ENCODE results near the gene HAVCR2.
A peak's percentile ranks its signal among the peaks of the same experiment; 100 is the strongest.
"Not testable (repeated sequence)": the region's sequence is repeated elsewhere in the genome, so short reads cannot be mapped to it uniquely, and the experiment has no call there.

Gene HAVCR2

DNA sequence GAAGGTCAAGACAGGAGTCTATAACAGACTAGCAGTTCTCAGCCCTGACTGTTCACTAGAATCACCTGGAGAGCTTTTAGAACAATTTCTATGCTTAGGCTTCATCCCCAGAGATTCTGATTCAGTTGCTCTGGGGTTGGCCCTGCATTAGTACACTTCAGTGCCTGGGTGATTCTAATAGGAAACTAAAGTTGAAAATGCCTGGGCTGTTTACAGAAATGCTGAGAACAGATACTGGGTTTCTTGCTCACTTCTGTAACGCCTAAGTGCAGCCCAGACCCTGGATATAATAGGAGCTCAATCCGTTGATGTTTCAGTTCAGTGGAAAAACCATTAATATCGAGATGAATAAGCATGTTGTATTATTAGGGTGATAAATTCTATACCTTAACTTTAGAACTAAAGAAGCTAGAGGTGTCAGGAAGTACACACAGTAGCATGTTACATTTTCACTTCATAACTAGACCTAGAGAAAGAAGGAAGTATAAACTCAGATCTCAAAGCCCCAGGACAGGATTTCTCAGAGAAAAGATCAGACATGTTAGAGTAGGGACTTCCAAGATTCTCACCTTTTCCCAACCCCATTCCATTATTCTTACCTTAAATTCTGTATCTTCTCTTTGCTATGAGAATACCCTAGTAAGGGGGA, 20.4 kb downstream of the HAVCR2 start:
- no peak for DNase-seq (ENCODE audit: low spot score)

DNA sequence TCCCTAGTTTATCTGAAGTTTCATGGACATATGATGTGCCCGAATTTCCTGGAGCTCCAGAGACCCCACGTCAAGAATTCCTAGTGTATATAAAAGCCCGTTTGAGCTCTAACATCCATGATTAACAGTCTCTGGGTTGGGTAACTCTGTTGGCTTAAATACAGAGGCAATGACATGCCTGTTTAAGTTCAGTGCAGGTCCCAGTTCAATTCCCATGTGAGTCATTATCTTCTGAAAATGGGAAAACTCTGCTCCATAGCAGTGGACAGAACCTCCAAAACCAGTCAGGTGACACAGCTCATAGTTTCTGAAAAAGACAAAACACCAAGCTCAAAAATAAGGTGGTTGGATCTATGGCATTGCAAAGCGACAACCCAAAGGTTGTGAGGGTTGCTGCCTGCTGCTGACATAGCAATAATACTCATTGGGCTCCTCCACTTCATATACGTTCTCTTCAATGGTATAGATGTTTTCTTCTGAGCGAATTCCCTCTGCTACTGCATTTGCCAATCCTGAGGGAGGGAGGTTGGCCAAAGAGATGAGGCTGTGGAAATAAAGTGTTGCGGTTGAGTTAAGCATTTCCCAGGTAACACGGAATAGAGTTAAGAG, 22.0 kb downstream of the HAVCR2 start:
- DNase-seq (ENCODE audit: low spot score) = no peak

DNA sequence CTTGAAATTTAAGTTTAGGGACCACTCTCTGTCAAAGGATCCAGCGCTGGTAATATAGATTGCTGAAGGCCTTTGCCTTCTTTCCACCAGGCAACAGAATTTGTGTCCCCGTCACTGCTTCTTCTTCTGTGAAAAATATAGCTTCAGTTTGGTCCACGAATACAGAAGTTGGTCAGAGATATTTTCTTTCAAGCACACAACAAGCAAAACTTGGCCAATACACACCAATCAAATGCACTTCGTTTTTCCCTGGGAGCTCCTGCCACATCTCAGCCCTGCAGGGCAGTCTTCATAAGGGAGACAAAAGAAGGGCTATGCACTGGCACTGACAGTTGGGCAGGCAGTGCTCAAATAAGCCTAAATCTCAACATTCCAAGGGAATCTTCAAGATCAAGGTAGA, 22.9 kb downstream of the HAVCR2 start:
- DNase-seq (ENCODE audit: low spot score) = no peak

DNA sequence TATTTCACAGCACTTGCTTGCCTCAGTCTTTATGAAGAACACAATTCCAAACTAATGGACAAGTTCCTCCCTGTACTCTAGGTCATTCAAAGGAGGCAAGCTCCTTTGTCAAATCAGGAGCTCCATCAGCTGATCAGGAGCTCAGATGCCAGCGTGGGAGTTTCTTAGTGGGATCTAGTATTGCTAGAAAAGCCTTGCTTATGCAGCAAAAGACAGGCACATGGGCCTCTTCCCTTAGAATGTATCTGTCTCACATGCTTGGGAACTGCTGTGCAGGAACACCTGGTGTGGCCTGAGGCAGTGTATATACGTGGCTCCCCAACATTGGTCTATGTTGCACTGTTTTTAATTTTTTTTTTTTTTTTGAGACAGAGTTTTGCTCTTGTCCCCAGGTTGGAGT, 28.6 kb downstream of the HAVCR2 start:
- no peak for DNase-seq (ENCODE audit: low spot score)

DNA sequence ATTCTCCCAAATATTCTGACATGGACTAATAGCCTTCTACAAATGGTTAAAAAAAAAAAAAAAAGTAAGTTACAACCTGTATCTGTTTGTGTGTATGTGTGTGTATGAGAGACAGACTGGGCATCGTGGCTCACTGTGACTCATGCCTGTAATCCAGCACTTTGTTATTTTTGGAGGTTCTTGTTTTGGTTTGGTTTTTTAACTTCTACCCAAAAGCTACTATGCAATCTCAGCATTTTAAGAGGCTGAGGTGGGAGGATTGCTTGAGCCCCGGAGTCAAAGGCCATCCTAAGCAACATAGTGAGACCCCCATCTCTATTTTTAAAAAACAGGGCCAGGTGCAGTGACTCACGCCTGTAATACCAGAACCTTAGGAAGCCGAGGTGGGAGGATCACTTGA, 32.3 kb downstream of the HAVCR2 start:
- no peak for DNase-seq (ENCODE audit: low spot score)

DNA sequence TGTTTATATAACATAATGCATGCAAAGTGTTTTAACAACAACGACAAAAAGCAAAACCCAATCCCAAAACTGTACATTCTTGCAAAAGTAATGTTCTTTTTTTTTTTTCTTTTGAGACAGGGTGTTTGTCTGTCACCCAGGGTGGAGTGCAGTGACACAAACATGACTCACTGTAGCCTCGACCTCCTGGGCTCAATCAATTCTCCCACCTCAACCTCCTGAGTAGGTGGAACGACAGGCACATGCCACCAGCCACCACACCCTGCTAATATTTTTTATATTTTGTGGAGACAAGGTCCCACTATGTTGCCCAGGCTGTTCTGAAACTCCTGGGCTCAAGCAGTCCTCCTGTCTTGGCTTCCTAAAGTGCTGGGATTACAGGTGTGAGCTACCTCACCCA, 36.3 kb downstream of the HAVCR2 start:
- DNase-seq (ENCODE audit: low spot score) = no peak

DNA sequence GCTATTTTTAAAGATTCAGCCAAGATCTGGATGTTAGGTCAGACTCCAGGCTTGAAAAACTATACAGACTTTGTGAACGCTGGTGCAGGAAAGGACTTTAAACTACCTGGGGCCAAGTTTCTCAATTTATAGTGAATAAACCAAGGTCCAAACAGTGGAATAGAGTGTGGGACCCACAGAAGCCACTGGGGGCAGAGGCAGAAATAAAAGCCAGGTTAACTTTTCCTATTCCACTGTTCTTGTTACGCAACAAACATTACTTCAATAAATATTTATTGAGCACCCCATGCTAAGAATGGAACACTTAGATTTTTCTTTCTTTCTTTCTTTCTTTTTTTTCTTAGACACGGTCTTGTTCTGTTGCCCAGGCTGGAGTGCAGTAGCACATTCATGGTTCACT, 38.9 kb downstream of the HAVCR2 start:
- DNase-seq (ENCODE audit: low spot score) = no peak

DNA sequence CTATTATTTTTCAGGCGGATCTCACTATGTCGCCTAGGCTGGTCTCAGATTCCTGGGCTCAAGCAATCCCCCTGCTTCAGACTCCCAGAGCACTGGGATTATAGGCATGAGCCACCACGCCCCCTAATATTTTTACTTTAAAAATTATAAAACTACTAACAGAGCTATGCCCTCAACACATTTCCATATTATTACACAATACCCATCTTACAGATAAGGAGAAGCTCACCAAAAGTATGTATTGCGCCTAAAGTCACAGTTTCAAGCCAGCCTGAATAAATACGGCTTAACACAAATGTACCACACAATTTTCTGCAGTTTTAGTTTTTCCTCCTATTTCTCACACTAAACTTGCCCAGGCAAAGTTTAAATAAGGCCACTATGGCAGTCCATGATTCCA, 40.1 kb downstream of the HAVCR2 start:
- no peak for DNase-seq (ENCODE audit: low spot score)

DNA sequence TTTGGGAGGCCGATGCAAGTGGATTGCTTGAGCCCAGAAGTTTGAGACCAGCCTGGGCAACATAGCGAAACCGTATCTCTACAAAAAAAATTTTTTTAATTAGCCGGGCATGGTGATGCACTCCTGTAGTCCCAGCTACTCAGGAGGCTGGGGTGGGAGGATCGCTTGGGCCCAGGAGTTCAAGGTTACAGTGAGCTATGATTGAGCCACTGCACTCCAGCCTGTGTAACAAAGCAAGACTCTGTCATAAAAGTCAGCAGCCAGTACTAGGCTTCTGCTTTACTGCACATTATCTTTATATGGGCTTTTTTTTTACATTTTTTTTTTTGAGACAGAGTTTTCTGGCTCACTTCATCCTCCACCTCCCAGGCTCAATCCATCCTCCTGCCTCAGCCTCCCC, 40.5 kb downstream of the HAVCR2 start:
- DNase-seq (ENCODE audit: low spot score) = no peak

DNA sequence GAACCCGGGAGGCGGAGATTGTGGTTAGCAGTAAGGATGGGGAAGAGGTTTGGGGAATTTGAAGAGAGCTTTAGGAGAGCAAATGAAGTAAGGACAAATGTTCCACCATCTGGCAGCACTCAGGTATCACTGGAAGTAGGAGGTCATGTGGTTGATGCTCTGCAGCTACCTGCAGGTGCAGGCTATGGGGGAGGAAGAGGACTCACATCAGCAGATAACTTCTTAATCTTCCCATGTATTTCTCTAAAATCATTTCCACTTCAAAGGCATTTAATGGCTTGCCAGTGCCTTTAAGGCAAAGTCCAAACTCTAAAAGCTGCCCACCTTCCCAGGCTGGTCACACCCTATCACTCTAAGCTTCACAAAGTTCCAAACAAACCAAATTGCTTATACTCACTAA, 41.8 kb downstream of the HAVCR2 start:
- no peak for DNase-seq (ENCODE audit: low spot score)

DNA sequence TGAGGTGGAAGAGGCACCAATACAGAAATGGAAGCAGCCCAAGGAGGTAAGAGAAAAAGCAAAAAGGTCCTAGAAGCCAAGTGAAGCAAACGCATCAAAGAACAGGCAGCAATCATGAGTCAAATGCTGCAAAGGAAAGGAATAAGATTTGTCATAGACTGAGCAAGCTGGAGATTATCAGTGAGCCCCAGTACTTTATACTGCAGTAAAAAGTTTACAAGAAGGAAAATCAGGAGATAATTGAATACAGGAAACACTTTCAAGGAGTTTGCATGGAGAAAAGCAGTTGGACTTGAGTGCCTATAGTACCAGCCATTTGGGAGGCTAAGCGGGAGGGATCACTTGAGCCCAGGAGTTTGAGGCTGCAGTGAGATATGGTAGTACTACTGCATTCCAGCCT, 42.8 kb downstream of the HAVCR2 start:
- no peak for DNase-seq (ENCODE audit: low spot score)

DNA sequence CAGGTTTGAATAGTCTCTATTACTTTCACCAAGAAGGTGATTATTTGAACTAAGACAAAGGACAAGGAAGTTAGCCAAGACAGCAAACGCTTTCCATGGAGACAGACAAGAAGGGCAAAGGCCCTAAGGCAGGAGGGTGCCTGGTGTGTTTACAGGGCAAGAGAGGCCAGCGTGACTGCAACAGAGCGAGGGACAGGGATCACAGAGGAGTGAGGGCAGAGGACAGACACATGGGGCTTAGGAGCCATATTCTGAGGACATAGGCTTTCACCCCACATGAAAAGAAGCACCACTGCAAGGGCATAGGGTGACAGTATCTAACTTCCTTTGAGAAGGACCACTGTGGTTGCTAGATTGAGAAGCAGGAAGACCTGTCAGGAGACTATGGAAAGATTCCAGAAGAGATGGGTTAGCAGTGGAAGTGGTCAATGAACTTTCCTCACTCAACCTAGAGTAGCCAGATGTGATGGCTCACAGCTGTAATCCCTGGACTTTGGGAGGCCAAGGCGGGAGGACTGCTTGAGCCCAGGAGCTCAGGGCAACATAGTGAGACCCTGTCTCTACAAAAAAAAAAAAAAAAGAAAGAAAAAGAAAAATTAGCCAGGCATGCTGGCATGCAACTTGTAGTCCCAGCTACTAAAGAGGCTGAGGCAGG, 44.9 kb downstream of the HAVCR2 start:
- no peak for DNase-seq (ENCODE audit: low spot score)

DNA sequence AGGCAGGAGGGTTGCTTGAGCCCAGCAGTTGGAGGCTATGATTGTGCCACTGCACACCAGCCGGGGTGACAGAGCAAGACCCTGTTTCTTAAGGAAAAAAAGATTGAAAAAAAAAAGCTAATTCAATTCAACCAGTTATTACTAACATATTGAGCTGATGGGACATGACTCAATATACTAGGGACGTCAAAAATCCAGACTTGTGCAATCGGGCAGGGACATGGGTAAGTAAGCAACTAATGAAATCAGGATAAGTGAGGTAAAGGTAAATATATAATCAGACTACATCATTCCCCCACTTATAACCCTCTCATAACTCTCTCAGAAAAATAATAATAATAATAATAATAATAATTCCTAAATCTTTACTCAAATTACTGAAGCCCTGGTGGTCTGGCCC, 49.0 kb downstream of the HAVCR2 start:
- no peak for DNase-seq (ENCODE audit: low spot score)

DNA sequence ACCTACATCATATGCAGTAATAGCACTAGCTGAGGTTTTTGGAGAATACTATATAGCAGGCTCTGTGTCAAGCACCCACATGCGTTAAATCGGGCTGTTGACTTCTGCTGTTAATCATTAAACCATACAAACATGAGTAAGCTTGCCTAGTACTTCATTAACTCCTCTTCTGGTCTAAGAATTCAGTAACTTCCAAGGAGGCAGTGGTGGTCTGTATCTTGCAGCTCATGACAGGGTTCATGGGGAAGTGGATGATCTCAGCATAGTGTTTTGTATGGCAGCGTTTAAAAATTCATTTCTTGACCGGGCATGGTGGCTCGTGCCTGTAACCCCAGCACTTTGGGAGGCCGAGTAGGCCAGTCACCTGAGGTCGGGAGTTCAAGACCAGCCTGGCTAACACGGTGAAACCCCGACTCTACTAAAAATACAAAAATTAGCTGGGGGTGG, 49.7 kb downstream of the HAVCR2 start, which contains the start of gene HAVCR1:
TSS of gene HAVCR1 (minus strand) at position 24 of the 447 bp plus-strand sequence. CDS start 1,173 bp downstream, outside the sequence.
- peak; percentile 55 for DNase-seq (ENCODE audit: low spot score)

DNA sequence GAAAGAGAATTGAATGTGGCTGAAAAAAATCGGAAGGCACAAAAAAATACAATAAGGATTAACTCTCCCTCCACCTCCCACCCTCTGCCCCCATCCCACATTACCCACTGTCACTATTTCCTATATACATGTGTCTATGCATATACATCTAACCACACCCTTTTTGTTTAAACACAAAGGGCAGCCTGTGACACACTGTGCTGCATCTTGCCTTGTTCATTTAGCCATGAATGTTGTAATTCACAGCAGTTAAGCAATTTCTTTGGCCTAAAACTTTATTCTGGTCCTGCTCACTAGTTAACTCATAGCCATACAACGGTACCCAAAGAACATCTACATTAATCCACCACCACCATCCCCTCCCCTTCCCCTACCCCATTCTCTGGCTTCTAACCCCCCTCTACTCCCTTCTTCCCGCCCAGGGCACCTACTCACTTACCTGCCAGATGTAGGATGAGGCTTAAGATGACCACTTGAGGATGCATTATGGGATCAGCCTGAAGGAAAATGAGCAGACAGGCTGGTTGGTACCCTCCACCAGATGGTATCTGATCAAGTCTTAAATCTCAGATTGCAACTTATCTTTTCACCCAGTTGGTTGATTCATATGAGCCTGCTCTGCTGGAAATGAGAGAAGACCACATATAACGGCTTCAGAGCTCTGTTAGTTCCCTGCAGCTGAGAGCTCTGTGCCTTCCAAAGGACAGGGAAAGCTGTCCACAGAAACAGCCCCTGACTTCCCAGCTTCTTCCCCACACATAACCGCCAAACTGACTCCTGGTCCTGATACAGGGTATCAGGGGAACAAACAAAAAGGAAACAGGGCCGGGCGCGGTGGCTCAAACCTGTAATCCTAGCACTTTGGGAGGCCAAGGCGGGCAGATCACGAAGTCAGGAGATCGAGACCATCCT, 51.1 kb downstream of the HAVCR2 start:
- DNase-seq (ENCODE audit: low spot score) = no peak

DNA sequence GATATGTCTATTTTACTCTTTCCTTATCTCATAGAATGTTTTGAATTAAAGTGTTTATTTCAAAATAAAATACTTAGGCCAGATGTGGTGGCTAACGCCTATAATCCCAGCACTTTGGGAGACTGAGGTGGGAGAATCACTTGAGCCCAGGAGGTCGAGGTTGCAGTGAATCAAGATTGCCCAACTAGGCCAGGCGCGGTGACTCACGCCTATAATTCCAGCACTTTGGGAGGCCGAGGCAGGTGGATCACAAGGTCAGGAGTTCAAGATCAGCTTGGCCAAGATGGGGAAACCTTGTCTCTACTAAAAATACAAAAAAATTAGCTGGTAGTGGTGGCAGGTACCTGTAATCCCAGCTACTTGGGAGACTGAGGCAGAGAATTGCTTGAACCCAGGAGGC, 52.0 kb downstream of the HAVCR2 start:
- DNase-seq (ENCODE audit: low spot score) = not testable (repeated sequence)

DNA sequence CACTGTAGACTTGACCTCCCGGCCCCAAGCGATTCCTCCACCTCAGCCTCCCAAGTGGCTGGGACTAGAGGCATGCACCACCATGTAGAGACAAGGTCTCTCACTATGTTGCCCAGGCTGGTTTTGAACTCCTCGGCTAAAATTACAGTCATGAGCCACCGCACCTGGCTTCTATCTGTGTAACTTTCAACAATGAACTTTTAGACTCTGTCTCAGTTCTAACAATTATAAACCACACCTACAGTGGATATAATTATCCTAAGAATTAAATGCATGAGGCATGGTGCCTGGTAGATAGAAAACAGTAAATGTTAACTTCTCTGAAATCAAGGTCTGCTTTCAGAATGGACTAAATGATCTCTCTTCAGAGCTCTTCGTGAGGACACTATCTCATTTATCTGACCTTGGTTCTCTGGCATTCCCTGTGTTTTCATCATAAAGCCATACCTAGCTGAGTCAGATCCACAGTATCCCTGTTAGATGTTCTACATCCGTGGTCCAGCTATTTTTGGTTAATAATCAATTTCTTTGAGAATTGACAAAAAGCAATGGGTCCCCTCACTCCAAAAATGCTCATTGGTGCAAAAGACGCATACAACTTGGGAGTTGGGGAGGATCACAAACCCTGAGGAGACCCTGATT, 57.1 kb downstream of the HAVCR2 start:
- DNase-seq (ENCODE audit: low spot score) = no peak

DNA sequence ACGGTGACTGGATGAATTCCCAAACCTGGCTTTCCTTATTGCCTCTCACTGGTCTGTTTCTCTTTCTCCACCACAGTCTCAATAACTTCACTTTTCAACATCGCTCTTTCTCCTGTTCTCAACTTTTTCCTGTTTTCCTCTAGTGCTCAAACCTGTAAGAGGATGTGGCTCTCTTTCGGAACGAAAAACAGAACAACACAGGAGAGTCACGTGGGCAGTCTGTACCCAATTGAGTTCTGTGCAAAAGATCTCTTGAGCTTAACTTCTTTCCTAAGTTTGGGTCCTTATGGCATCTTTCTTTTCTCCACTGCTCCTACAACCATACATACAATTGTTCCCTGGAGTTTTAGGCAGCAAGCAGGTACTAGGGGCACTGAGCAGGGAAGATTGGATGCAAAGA, 58.8 kb downstream of the HAVCR2 start:
- no peak for DNase-seq (ENCODE audit: low spot score)

DNA sequence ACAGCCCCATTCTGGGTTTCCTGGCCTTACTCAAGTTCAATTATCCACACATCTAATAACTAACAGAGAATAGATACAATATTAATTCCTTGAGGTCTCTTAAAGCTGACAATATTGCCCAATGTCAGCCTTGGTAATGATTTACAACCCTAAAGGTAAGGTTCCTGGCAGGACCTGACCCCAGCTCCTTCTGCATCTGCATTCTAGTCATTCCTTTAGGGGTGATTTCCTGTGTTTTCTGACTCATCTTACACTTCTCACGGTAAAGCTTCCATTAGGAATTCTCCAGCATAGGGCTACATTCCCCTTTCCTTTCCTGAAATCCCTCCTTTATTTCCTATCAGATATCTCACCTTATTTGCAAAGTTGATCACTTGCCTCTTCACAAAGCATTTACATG, 59.2 kb downstream of the HAVCR2 start:
- DNase-seq (ENCODE audit: low spot score) = no peak

DNA sequence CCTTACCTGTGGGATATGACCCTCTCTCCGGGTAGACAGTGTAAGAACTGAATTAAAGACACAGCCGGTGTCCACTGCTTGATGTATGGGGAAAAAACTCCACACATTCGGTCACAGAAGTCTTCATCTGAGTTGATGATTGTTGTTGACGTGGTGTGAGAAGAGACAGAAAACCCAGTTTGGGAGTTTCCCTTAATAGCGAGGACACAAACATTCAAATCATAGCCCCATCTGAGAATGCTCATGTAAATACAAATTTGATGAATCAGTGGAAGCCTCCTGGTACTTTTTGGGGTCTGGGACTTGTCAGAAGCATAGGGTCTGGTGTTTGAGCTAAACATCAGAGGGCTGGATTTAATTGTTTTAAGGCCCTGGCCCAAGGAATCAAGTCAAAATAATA, 60.9 kb downstream of the HAVCR2 start:
- no peak for DNase-seq (ENCODE audit: low spot score)

DNA sequence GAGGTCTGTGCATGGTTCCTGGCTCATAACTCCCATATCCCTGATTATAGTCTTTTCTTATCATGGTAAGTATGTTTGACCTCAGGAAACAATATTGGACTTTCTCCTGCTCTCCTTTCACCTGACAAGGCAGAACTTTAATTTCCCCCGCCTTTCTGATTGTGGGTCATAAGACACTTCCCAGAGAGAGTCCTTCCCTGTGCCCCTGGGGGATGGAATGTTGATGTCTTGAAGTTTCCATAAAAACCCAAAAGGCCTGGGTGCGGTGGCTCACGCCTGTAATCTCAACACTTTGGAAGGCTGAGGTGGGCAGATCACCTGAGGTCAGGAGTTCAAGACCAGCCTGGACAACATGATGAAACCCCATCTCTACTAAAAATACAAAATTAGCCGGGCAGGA, 61.8 kb downstream of the HAVCR2 start:
- DNase-seq (ENCODE audit: low spot score) = not testable (repeated sequence)

DNA sequence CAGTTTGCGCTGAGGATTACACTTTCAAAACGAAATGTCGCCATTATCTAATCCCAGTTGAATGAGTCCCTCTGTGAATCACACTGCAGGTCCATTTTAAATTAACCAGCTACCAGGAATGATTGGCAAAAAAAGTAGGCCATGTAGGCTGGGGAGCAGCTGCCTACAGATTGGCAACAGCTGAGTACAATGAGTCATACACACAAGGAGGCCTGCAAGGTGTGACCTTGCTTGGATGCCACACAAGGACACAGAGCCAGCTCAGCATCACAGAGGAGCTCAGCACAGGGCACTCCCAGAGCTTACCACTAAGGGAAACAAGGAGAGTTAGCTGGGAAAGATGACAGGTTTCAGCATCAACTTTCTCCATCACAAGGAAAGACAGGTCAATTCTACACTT, 62.8 kb downstream of the HAVCR2 start:
- no peak for DNase-seq (ENCODE audit: low spot score)

All from HuH-7 (cell line).